HepG2 (cell line): ENCODE results near the gene KIF22. TPM values are rescaled to one million over a fixed set of nuclear protein-coding genes. Genes with fewer than 3 reads are reported as not detected.
A peak's percentile ranks its signal among the peaks of the same experiment; 100 is the strongest.

Experiments
- ATAD3A ChIP-seq: sonication (generic); formaldehyde crosslinking; IDR thresholded peaks from 2 replicates; pipeline ENCODE4 v1.4.0; 2020; ENCODE audit warnings: missing genetic modification reagents
- FOXA1 ChIP-seq, 2 experiments: fragments of 450-650 bp in 1 of 2; sonication (generic) in 1 of 2; formaldehyde crosslinking in 1 of 2; IDR thresholded peaks; 2 replicates each; pipeline versions ENCODE4 v1.4.0 to v1.6.1; 2016 to 2020; ENCODE audit warnings: missing genetic modification reagents in 1 of 2
- KDM2A ChIP-seq: sonication (generic); formaldehyde crosslinking; IDR thresholded peaks from 2 replicates; pipeline ENCODE4 v1.4.0; 2020; ENCODE audit warnings: low read depth, missing genetic modification reagents, borderline replicate concordance
- RBM22 ChIP-seq: fragments of 200-400 bp; formaldehyde crosslinking; optimal IDR thresholded peaks from 2 replicates; pipeline ENCODE3; 2017; ENCODE audit warnings: mild to moderate bottlenecking, low read length, moderate library complexity
- SAFB2 ChIP-seq: sonication (generic); formaldehyde crosslinking; IDR thresholded peaks from 2 replicates; pipeline ENCODE4 v1.5.1; 2020; ENCODE audit warnings: missing genetic modification reagents, low read depth, mild to moderate bottlenecking, borderline replicate concordance
- SRSF9 ChIP-seq: fragments of 200-400 bp; formaldehyde crosslinking; IDR thresholded peaks from 2 replicates; pipeline ENCODE4 v1.6.1; 2018; ENCODE audit warnings: borderline replicate concordance, mild to moderate bottlenecking, low read depth, low read length; ENCODE audit not compliant: insufficient read depth, poor library complexity, severe bottlenecking
- ZFY ChIP-seq: sonication (generic); formaldehyde crosslinking; IDR thresholded peaks from 2 replicates; pipeline ENCODE4 v1.4.0; 2020; ENCODE audit warnings: missing genetic modification reagents
- polyA plus RNA-seq, 8 experiments: library from polyadenylated mRNA; depleted of rRNA in 3 of 8; stranded (reverse) in 7 of 8; unstranded in 1 of 8; fragments of >200 nt; fragmentation: Illumina TruSeq in 4 of 8; extraction: Trizol in 4 of 8; gene quantifications; 2 replicates each; pipeline versions ENCODE4 v1.2.1 to v1.2.3, GENCODE V29; 2011 to 2016; ENCODE audit warnings: low read depth in 4 of 8, missing spikeins in 1 of 8, mixed read lengths in 1 of 8; ENCODE audit not compliant: insufficient read depth in 1 of 8
- total RNA-seq, 5 experiments: library from RNA; depleted of rRNA; stranded (reverse); fragments of >200 nt; fragmentation: Illumina TruSeq; extraction: Trizol; gene quantifications; 2 replicates each; pipeline ENCODE4 v1.2.3, GENCODE V29; 2016; ENCODE audit warnings: low read depth in 1 of 5
- TF ChIP-seq, protein P1 (sequence below): sonication (generic); formaldehyde crosslinking; IDR thresholded peaks from 2 replicates; pipeline ENCODE4 v1.4.0; 2020; ENCODE audit warnings: missing genetic modification reagents, borderline replicate concordance
- TF ChIP-seq, protein P2 (sequence below): sonication (generic); formaldehyde crosslinking; IDR thresholded peaks from 2 replicates; pipeline ENCODE4 v1.5.0; 2020; ENCODE audit warnings: mild to moderate bottlenecking, missing genetic modification reagents, borderline replicate concordance
- TF ChIP-seq, protein P3 (sequence below): IDR thresholded peaks from 2 replicates; pipeline ENCODE4 v1.6.1; 2016
- TF ChIP-seq, protein P4 (sequence below): sonication (generic); formaldehyde crosslinking; IDR thresholded peaks from 2 replicates; pipeline ENCODE4 v1.8.0; 2022; ENCODE audit warnings: mild to moderate bottlenecking, missing genetic modification reagents, moderate library complexity

KIF22 gene
- total and polyA plus RNA-seq, 2 of the 13 experiments (the other 11 are each of a cell fraction or from before 2014, with no cell fraction given): 95.8 to 118 TPM

- TF ChIP-seq, protein P1, sequence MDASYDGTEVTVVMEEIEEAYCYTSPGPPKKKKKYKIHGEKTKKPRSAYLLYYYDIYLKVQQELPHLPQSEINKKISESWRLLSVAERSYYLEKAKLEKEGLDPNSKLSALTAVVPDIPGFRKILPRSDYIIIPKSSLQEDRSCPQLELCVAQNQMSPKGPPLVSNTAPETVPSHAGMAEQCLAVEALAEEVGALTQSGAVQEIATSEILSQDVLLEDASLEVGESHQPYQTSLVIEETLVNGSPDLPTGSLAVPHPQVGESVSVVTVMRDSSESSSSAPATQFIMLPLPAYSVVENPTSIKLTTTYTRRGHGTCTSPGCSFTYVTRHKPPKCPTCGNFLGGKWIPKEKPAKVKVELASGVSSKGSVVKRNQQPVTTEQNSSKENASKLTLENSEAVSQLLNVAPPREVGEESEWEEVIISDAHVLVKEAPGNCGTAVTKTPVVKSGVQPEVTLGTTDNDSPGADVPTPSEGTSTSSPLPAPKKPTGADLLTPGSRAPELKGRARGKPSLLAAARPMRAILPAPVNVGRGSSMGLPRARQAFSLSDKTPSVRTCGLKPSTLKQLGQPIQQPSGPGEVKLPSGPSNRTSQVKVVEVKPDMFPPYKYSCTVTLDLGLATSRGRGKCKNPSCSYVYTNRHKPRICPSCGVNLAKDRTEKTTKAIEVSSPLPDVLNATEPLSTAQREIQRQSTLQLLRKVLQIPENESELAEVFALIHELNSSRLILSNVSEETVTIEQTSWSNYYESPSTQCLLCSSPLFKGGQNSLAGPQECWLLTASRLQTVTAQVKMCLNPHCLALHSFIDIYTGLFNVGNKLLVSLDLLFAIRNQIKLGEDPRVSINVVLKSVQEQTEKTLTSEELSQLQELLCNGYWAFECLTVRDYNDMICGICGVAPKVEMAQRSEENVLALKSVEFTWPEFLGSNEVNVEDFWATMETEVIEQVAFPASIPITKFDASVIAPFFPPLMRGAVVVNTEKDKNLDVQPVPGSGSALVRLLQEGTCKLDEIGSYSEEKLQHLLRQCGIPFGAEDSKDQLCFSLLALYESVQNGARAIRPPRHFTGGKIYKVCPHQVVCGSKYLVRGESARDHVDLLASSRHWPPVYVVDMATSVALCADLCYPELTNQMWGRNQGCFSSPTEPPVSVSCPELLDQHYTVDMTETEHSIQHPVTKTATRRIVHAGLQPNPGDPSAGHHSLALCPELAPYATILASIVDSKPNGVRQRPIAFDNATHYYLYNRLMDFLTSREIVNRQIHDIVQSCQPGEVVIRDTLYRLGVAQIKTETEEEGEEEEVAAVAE (CRISPR knock-in tag): no peak
- peak; percentile 91 for TF ChIP-seq KDM2A (CRISPR knock-in tag)
- TF ChIP-seq, protein P2, sequence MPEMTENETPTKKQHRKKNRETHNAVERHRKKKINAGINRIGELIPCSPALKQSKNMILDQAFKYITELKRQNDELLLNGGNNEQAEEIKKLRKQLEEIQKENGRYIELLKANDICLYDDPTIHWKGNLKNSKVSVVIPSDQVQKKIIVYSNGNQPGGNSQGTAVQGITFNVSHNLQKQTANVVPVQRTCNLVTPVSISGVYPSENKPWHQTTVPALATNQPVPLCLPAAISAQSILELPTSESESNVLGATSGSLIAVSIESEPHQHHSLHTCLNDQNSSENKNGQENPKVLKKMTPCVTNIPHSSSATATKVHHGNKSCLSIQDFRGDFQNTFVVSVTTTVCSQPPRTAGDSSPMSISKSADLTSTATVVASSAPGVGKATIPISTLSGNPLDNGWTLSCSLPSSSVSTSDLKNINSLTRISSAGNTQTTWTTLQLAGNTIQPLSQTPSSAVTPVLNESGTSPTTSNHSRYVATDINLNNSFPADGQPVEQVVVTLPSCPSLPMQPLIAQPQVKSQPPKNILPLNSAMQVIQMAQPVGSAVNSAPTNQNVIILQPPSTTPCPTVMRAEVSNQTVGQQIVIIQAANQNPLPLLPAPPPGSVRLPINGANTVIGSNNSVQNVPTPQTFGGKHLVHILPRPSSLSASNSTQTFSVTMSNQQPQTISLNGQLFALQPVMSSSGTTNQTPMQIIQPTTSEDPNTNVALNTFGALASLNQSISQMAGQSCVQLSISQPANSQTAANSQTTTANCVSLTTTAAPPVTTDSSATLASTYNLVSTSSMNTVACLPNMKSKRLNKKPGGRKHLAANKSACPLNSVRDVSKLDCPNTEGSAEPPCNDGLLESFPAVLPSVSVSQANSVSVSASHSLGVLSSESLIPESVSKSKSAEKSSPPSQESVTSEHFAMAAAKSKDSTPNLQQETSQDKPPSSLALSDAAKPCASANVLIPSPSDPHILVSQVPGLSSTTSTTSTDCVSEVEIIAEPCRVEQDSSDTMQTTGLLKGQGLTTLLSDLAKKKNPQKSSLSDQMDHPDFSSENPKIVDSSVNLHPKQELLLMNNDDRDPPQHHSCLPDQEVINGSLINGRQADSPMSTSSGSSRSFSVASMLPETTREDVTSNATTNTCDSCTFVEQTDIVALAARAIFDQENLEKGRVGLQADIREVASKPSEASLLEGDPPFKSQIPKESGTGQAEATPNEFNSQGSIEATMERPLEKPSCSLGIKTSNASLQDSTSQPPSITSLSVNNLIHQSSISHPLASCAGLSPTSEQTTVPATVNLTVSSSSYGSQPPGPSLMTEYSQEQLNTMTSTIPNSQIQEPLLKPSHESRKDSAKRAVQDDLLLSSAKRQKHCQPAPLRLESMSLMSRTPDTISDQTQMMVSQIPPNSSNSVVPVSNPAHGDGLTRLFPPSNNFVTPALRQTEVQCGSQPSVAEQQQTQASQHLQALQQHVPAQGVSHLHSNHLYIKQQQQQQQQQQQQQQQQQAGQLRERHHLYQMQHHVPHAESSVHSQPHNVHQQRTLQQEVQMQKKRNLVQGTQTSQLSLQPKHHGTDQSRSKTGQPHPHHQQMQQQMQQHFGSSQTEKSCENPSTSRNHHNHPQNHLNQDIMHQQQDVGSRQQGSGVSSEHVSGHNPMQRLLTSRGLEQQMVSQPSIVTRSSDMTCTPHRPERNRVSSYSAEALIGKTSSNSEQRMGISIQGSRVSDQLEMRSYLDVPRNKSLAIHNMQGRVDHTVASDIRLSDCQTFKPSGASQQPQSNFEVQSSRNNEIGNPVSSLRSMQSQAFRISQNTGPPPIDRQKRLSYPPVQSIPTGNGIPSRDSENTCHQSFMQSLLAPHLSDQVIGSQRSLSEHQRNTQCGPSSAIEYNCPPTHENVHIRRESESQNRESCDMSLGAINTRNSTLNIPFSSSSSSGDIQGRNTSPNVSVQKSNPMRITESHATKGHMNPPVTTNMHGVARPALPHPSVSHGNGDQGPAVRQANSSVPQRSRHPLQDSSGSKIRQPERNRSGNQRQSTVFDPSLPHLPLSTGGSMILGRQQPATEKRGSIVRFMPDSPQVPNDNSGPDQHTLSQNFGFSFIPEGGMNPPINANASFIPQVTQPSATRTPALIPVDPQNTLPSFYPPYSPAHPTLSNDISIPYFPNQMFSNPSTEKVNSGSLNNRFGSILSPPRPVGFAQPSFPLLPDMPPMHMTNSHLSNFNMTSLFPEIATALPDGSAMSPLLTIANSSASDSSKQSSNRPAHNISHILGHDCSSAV (CRISPR knock-in tag): no peak
- no peak for TF ChIP-seq SRSF9
- TF ChIP-seq FOXA1 (IDR thresholded peaks at IDR 0.05): no peak
- 0 out of 2 replicates have a peak, but pooled peaks have one; percentile 6 for TF ChIP-seq FOXA1 (CRISPR knock-in tag; IDR thresholded peaks at IDR 0.05)
- TF ChIP-seq RBM22: no peak
- TF ChIP-seq, protein P3, sequence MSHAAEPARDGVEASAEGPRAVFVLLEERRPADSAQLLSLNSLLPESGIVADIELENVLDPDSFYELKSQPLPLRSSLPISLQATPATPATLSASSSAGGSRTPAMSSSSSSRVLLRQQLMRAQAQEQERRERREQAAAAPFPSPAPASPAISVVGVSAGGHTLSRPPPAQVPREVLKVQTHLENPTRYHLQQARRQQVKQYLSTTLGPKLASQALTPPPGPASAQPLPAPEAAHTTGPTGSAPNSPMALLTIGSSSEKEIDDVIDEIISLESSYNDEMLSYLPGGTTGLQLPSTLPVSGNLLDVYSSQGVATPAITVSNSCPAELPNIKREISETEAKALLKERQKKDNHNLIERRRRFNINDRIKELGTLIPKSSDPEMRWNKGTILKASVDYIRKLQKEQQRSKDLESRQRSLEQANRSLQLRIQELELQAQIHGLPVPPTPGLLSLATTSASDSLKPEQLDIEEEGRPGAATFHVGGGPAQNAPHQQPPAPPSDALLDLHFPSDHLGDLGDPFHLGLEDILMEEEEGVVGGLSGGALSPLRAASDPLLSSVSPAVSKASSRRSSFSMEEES (CRISPR knock-in tag): no peak
- TF ChIP-seq SAFB2: no peak
- TF ChIP-seq ZFY (CRISPR knock-in tag): 0 out of 2 replicates have a peak, but pooled peaks have one; percentile 14
- TF ChIP-seq ATAD3A (CRISPR knock-in tag): no peak
- TF ChIP-seq, protein P4, sequence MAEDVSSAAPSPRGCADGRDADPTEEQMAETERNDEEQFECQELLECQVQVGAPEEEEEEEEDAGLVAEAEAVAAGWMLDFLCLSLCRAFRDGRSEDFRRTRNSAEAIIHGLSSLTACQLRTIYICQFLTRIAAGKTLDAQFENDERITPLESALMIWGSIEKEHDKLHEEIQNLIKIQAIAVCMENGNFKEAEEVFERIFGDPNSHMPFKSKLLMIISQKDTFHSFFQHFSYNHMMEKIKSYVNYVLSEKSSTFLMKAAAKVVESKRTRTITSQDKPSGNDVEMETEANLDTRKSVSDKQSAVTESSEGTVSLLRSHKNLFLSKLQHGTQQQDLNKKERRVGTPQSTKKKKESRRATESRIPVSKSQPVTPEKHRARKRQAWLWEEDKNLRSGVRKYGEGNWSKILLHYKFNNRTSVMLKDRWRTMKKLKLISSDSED (CRISPR knock-in tag): no peak
Measured at GRCh38 chr16:29848420-29849297, 58.1 kb downstream of the KIF22 start (continued).
